ENCODE results near the gene DCAF11. TPM values are rescaled to one million over a fixed set of nuclear protein-coding genes. Genes with fewer than 3 reads are reported as not detected.
A peak's percentile ranks its signal among the peaks of the same experiment; 100 is the strongest.

Gene DCAF11
- total and polyA plus RNA-seq, 2 of the 13 experiments (the other 11 are each of a cell fraction or from before 2014, with no cell fraction given): 150 to 257 TPM

DNA sequence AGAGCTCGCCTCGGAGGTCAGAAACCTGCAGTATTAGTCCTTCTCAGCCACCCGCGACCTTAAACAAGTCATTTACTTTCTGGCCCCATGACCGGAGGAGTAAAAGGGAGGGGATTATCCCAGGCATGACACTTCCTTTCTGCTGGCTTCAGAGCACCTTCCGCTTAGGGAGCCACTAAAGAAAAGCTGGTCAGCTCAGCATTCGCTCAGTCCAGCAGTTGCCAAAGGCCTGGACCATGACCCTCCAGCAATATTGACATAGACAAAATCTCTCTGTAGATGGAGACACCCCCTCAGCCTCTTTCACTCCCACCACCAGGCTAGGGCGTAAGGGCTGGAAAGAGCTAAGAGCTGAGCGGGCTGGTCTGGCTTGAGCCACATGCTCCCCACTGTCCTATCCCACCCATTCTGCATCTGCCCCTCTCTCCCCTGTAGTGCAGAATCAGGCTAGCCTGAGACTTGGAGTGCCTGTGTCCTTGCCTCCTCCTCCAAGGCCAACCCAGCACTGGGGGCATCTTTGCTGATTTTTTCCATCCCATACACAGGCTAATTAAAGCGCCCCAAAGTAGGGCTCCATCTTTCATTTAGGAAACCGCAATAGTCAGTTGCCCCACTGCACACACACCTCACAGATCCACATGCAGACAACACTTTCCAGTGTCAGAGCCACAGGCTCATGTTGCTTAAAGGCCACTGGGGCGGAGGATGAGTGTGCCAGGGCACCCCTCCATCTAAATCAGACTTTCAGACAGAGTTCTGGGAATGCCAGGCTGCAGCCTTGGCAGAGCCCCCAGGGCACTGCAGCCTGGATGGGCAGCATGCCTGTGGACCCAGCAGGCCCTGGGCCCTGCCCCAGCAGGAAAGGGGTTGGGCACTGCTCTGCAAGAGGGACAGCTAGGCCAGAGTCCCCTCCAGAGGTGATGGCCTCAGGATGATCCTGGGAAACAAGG is 47.2 kb upstream of the DCAF11 start (continued):
- TF ChIP-seq, protein P1, sequence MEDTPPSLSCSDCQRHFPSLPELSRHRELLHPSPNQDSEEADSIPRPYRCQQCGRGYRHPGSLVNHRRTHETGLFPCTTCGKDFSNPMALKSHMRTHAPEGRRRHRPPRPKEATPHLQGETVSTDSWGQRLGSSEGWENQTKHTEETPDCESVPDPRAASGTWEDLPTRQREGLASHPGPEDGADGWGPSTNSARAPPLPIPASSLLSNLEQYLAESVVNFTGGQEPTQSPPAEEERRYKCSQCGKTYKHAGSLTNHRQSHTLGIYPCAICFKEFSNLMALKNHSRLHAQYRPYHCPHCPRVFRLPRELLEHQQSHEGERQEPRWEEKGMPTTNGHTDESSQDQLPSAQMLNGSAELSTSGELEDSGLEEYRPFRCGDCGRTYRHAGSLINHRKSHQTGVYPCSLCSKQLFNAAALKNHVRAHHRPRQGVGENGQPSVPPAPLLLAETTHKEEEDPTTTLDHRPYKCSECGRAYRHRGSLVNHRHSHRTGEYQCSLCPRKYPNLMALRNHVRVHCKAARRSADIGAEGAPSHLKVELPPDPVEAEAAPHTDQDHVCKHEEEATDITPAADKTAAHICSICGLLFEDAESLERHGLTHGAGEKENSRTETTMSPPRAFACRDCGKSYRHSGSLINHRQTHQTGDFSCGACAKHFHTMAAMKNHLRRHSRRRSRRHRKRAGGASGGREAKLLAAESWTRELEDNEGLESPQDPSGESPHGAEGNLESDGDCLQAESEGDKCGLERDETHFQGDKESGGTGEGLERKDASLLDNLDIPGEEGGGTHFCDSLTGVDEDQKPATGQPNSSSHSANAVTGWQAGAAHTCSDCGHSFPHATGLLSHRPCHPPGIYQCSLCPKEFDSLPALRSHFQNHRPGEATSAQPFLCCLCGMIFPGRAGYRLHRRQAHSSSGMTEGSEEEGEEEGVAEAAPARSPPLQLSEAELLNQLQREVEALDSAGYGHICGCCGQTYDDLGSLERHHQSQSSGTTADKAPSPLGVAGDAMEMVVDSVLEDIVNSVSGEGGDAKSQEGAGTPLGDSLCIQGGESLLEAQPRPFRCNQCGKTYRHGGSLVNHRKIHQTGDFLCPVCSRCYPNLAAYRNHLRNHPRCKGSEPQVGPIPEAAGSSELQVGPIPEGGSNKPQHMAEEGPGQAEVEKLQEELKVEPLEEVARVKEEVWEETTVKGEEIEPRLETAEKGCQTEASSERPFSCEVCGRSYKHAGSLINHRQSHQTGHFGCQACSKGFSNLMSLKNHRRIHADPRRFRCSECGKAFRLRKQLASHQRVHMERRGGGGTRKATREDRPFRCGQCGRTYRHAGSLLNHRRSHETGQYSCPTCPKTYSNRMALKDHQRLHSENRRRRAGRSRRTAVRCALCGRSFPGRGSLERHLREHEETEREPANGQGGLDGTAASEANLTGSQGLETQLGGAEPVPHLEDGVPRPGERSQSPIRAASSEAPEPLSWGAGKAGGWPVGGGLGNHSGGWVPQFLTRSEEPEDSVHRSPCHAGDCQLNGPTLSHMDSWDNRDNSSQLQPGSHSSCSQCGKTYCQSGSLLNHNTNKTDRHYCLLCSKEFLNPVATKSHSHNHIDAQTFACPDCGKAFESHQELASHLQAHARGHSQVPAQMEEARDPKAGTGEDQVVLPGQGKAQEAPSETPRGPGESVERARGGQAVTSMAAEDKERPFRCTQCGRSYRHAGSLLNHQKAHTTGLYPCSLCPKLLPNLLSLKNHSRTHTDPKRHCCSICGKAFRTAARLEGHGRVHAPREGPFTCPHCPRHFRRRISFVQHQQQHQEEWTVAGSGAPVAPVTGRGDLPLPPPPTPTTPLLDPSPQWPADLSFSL (CRISPR knock-in tag; IDR thresholded peaks at IDR 0.05): no peak
- TF ChIP-seq ZNF18 (CRISPR knock-in tag; IDR thresholded peaks at IDR 0.05; ENCODE audit: insufficient replicate concordance) (no peak), SCMH1 (CRISPR knock-in tag; IDR thresholded peaks at IDR 0.05; ENCODE audit: borderline replicate concordance) (no peak), KDM5B (CRISPR knock-in tag; IDR thresholded peaks at IDR 0.05; ENCODE audit: borderline replicate concordance) (peak; percentile 63; the same call in 1 of the 2 replicates), ZNF17 (CRISPR knock-in tag; IDR thresholded peaks at IDR 0.05) (no peak), GTF3A (CRISPR knock-in tag; conservative IDR thresholded peaks at IDR 0.05) (no peak), CENPBD1 (CRISPR knock-in tag; IDR thresholded peaks at IDR 0.05; ENCODE audit: borderline replicate concordance, low read depth) (no peak)
- TF ChIP-seq, protein P2, sequence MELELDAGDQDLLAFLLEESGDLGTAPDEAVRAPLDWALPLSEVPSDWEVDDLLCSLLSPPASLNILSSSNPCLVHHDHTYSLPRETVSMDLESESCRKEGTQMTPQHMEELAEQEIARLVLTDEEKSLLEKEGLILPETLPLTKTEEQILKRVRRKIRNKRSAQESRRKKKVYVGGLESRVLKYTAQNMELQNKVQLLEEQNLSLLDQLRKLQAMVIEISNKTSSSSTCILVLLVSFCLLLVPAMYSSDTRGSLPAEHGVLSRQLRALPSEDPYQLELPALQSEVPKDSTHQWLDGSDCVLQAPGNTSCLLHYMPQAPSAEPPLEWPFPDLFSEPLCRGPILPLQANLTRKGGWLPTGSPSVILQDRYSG (CRISPR knock-in tag; IDR thresholded peaks at IDR 0.05): no peak
- TF ChIP-seq, protein P3, sequence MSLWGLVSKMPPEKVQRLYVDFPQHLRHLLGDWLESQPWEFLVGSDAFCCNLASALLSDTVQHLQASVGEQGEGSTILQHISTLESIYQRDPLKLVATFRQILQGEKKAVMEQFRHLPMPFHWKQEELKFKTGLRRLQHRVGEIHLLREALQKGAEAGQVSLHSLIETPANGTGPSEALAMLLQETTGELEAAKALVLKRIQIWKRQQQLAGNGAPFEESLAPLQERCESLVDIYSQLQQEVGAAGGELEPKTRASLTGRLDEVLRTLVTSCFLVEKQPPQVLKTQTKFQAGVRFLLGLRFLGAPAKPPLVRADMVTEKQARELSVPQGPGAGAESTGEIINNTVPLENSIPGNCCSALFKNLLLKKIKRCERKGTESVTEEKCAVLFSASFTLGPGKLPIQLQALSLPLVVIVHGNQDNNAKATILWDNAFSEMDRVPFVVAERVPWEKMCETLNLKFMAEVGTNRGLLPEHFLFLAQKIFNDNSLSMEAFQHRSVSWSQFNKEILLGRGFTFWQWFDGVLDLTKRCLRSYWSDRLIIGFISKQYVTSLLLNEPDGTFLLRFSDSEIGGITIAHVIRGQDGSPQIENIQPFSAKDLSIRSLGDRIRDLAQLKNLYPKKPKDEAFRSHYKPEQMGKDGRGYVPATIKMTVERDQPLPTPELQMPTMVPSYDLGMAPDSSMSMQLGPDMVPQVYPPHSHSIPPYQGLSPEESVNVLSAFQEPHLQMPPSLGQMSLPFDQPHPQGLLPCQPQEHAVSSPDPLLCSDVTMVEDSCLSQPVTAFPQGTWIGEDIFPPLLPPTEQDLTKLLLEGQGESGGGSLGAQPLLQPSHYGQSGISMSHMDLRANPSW (CRISPR knock-in tag; IDR thresholded peaks at IDR 0.05; ENCODE audit: borderline replicate concordance): no peak; the same call in 1 of the 2 replicates
- TF ChIP-seq, protein P4, sequence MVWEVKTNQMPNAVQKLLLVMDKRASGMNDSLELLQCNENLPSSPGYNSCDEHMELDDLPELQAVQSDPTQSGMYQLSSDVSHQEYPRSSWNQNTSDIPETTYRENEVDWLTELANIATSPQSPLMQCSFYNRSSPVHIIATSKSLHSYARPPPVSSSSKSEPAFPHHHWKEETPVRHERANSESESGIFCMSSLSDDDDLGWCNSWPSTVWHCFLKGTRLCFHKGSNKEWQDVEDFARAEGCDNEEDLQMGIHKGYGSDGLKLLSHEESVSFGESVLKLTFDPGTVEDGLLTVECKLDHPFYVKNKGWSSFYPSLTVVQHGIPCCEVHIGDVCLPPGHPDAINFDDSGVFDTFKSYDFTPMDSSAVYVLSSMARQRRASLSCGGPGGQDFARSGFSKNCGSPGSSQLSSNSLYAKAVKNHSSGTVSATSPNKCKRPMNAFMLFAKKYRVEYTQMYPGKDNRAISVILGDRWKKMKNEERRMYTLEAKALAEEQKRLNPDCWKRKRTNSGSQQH (CRISPR knock-in tag; IDR thresholded peaks at IDR 0.05; ENCODE audit: low read depth): no peak
